Measurements from ENCODE around the gene ANKRD39.

The ANKRD39 gene

DNA sequence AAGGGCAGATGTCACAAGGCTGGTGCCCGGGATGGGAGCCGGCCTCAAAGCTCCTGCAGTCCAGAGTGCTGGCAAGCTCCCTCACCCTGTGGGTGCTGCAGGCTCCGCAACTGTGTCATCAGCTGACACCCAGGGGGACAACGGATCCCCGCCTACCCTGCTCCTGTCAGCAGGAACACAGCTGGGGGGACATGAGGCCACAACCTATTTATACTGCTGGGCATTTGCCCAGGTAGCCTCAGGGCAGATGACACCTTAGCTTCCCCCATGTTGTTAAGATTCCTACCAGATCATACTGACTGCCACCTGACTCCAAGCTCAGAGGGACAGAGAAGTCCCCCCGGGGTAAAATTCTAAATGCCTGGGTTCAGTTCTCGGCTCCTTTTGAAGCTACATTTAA lies 15.2 kb downstream of the ANKRD39 start:
- H4K91ac ChIP-seq (ENCODE audit: low read length), result no peak overlapping the region
- H3K4ac ChIP-seq (ENCODE audit: low read depth in 1 of 2, low read length in 2 of 2), result no peak overlapping the region
- H3K79me1 ChIP-seq (replicated peaks; ENCODE audit: low read length, poor library complexity, severe bottlenecking), result no peaks in the 10 kb centered on the region
- no peak overlapping the region for H3K14ac ChIP-seq (ENCODE audit: low read length in 2 of 2)
- no peak overlapping the region for H3K4me2 ChIP-seq (ENCODE audit: low read length, poor library complexity, severe bottlenecking)
- H3K4me3 ChIP-seq (ENCODE audit: insufficient read depth in 1 of 2, low read depth in 1 of 2, low read length in 2 of 2), result no peak overlapping the region
- H3K18ac ChIP-seq (ENCODE audit: low read depth in 1 of 2, low read length in 2 of 2), result no peak overlapping the region
- H4K8ac ChIP-seq (ENCODE audit: low read length), result no peak overlapping the region
- H3K23ac ChIP-seq (ENCODE audit: low read length in 2 of 2), result no peak overlapping the region
- H3K4me1 ChIP-seq (ENCODE audit: control insufficient read depth, insufficient read depth, low read depth, low read length), result no peaks in the 10 kb centered on the region
- H3K9ac ChIP-seq (ENCODE audit: low read length), result no peak overlapping the region
- no peak overlapping the region for H2BK5ac ChIP-seq (ENCODE audit: low read depth, low read length, poor library complexity, severe bottlenecking)
- no peak overlapping the region for H2BK120ac ChIP-seq (ENCODE audit: low read depth, low read length)
- H2BK12ac ChIP-seq (ENCODE audit: low read length in 2 of 2), result no peak overlapping the region
- no peak overlapping the region for H3K27ac ChIP-seq (ENCODE audit: low read length, poor library complexity, severe bottlenecking)
- WGBS, result 90% methylated on average over 5 of the region's 7 CpGs
- no peak overlapping the region for H2BK15ac ChIP-seq (ENCODE audit: low read depth, poor library complexity, severe bottlenecking)
- H3K27me3 ChIP-seq (ENCODE audit: control insufficient read depth in 1 of 2, insufficient read depth in 1 of 2, low read length in 2 of 2), result no peaks in the 10 kb centered on the region
- no peaks in the 10 kb centered on the region for H3K9me3 ChIP-seq (ENCODE audit: control insufficient read depth, low read length)
- peaks cover 17 to 47% of the 10 kb centered on the region in 2 experiments for H3K36me3 ChIP-seq (ENCODE audit: control insufficient read depth in 1 of 2, insufficient read depth in 2 of 2, low read depth in 1 of 2, low read length in 2 of 2)
- no peak overlapping the region for H2AK5ac ChIP-seq (ENCODE audit: low read length, severe bottlenecking)
- no peak for DNase-seq
- no peak overlapping the region for H2AFZ ChIP-seq (ENCODE audit: low read depth, low read length)

DNA sequence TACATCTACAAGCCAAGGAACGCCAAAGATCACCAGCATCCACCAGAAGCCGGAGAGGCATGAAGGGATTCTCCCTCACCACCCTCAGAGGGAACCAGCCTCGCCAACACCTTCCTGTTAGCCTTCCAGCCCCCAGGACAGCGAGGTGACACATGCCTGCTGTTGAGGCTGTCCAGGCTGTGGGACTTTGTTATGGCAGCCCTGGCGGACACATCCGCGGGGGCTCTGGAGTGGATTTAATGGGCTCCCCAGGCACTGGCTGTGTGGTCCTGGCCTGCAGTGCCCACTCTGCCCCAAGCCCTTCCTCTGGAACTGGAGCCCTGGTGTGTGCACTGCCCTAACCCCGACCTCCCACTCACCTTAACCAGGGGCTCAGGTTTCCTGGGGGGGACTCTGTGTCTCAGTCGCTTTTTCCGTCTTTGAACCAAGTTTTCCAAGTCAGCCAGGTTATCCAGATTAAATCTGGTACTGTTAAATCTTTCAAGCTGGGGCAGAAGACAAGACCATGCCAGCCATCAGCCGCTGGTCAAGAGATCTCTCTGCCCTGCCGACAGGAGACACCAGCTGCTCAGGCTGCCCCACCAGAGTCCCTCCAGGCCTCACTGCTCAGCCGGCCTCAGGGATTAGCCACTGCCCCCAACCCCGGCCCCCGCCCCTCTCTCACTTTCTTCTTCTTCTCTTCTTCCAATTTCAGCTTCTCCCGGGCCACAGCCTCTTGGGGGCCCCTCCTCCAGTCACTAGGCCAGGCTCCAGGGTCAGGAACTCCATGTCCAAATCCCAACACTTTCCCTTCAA lies 15.9 kb downstream of the ANKRD39 start:
- H2BK12ac ChIP-seq (ENCODE audit: low read length in 2 of 2), result no peak overlapping the region
- H2BK120ac ChIP-seq (ENCODE audit: low read depth, low read length), result no peak overlapping the region
- H3K9me3 ChIP-seq (ENCODE audit: control insufficient read depth, low read length), result no peaks in the 10 kb centered on the region
- 96% methylated on average over 15 of the region's 16 CpGs for WGBS
- no peak for DNase-seq
- H3K27me3 ChIP-seq (ENCODE audit: control insufficient read depth in 1 of 2, insufficient read depth in 1 of 2, low read length in 2 of 2), result no peaks in the 10 kb centered on the region
- H3K4me1 ChIP-seq (ENCODE audit: control insufficient read depth, insufficient read depth, low read depth, low read length), result no peaks in the 10 kb centered on the region
- H2BK5ac ChIP-seq (ENCODE audit: low read depth, low read length, poor library complexity, severe bottlenecking), result no peak overlapping the region
- peaks cover 17 to 46% of the 10 kb centered on the region in 2 experiments for H3K36me3 ChIP-seq (ENCODE audit: control insufficient read depth in 1 of 2, insufficient read depth in 2 of 2, low read depth in 1 of 2, low read length in 2 of 2)
- H3K23ac ChIP-seq (ENCODE audit: low read length in 2 of 2), result no peak overlapping the region
- H3K4ac ChIP-seq (ENCODE audit: low read depth in 1 of 2, low read length in 2 of 2), result no peak overlapping the region
- H3K27ac ChIP-seq (ENCODE audit: low read length, poor library complexity, severe bottlenecking), result no peak overlapping the region
- H3K4me3 ChIP-seq (ENCODE audit: insufficient read depth in 1 of 2, low read depth in 1 of 2, low read length in 2 of 2), result no peak overlapping the region
- H3K14ac ChIP-seq (ENCODE audit: low read length in 2 of 2), result no peak overlapping the region
- H2AK5ac ChIP-seq (ENCODE audit: low read length, severe bottlenecking), result no peak overlapping the region
- no peak overlapping the region for H2BK15ac ChIP-seq (ENCODE audit: low read depth, poor library complexity, severe bottlenecking)
- no peak overlapping the region for H3K9ac ChIP-seq (ENCODE audit: low read length)
- H3K18ac ChIP-seq (ENCODE audit: low read depth in 1 of 2, low read length in 2 of 2), result no peak overlapping the region
- H4K8ac ChIP-seq (ENCODE audit: low read length), result no peak overlapping the region
- no peak overlapping the region for H4K91ac ChIP-seq (ENCODE audit: low read length)
- no peaks in the 10 kb centered on the region for H3K79me1 ChIP-seq (replicated peaks; ENCODE audit: low read length, poor library complexity, severe bottlenecking)
- no peak overlapping the region for H3K4me2 ChIP-seq (ENCODE audit: low read length, poor library complexity, severe bottlenecking)
- H2AFZ ChIP-seq (ENCODE audit: low read depth, low read length), result no peak overlapping the region

DNA sequence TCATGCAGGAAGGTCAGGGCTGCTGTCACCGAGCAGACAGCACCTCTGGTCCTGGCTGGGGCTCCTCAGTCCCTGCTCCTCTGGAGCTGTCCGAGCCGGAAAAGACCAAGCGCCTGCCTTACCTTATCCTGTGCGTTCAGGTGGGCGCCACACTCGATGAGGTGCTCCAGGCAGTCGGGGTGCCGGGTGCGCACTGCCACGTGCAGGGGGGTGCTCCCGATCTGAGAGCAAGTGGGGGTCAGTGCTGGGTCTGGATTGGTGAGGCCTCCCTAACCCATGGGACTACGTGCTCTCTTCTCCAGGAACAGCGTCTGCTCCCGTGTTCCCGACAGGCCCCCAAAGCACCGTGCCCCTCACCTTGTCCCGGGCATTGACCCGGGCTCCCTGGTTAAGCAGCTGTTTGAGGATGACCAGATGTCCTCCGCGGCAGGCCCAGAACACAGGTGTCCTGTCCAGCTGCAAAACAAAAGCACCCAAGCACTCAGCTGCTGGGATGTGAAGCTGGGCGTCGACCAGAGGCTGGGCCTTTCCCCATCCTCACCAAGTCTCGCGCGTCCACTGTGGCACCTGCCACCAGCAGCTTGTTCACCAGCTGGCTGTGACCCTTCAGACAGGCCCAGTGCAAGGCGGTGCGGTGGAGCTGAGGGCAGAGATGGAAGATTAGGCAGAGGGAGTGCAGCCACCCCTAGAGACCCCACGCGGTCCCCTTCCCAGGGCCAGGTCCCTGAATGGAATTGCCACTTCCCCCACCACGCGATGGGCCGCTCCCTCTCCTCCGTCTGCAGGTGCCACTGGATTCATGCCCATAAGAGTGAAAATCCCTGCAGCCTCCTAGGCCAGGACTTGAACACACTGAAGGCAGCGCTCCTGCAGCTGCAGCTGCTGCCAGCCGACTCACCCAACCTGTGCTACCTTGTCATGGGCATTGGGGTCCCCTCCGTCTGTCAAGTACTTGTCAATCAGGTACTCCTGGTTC lies 17.7 kb downstream of the ANKRD39 start:
- H3K18ac ChIP-seq (ENCODE audit: low read depth in 1 of 2, low read length in 2 of 2), result no peak overlapping the region
- 93% methylated on average over 37 of the region's 37 CpGs for WGBS
- H3K4me2 ChIP-seq (ENCODE audit: low read length, poor library complexity, severe bottlenecking), result no peak overlapping the region
- no peaks in the 10 kb centered on the region for H3K9me3 ChIP-seq (ENCODE audit: control insufficient read depth, low read length)
- no peaks in the 10 kb centered on the region for H3K4me1 ChIP-seq (ENCODE audit: control insufficient read depth, insufficient read depth, low read depth, low read length)
- no peak overlapping the region for H2BK120ac ChIP-seq (ENCODE audit: low read depth, low read length)
- no peak overlapping the region for H3K9ac ChIP-seq (ENCODE audit: low read length)
- no peak overlapping the region for H3K4ac ChIP-seq (ENCODE audit: low read depth in 1 of 2, low read length in 2 of 2)
- H3K79me1 ChIP-seq (replicated peaks; ENCODE audit: low read length, poor library complexity, severe bottlenecking), result no peaks in the 10 kb centered on the region
- no peaks in the 10 kb centered on the region for H3K27me3 ChIP-seq (ENCODE audit: control insufficient read depth in 1 of 2, insufficient read depth in 1 of 2, low read length in 2 of 2)
- H4K91ac ChIP-seq (ENCODE audit: low read length), result no peak overlapping the region
- no peak overlapping the region for H2BK15ac ChIP-seq (ENCODE audit: low read depth, poor library complexity, severe bottlenecking)
- no peak overlapping the region for H3K23ac ChIP-seq (ENCODE audit: low read length in 2 of 2)
- H3K27ac ChIP-seq (ENCODE audit: low read length, poor library complexity, severe bottlenecking), result no peak overlapping the region
- H4K8ac ChIP-seq (ENCODE audit: low read length), result no peak overlapping the region
- H2BK5ac ChIP-seq (ENCODE audit: low read depth, low read length, poor library complexity, severe bottlenecking), result no peak overlapping the region
- no peak overlapping the region for H2BK12ac ChIP-seq (ENCODE audit: low read length in 2 of 2)
- H3K4me3 ChIP-seq (ENCODE audit: insufficient read depth in 1 of 2, low read depth in 1 of 2, low read length in 2 of 2), result no peak overlapping the region
- H3K36me3 ChIP-seq (ENCODE audit: control insufficient read depth in 1 of 2, insufficient read depth in 2 of 2, low read depth in 1 of 2, low read length in 2 of 2), result peaks cover 12 to 42% of the 10 kb centered on the region in 2 experiments
- no peak overlapping the region for H2AFZ ChIP-seq (ENCODE audit: low read depth, low read length)
- no peak overlapping the region for H2AK5ac ChIP-seq (ENCODE audit: low read length, severe bottlenecking)
- H3K14ac ChIP-seq (ENCODE audit: low read length in 2 of 2), result no peak overlapping the region
- DNase-seq, result no peak

- Histone ChIP-seq H3K27me3 (ENCODE audit: control insufficient read depth in 1 of 2, insufficient read depth in 1 of 2, low read length in 2 of 2) (no peaks in the 10 kb centered on the region), H3K9me3 (ENCODE audit: control insufficient read depth, low read length) (no peaks in the 10 kb centered on the region), H2AFZ (ENCODE audit: low read depth, low read length) (no peak overlapping the region), H4K8ac (ENCODE audit: low read length) (no peak overlapping the region), H4K91ac (ENCODE audit: low read length) (no peak overlapping the region), H3K4me1 (ENCODE audit: control insufficient read depth, insufficient read depth, low read depth, low read length) (no peaks in the 10 kb centered on the region), H3K23ac (ENCODE audit: low read length in 2 of 2) (no peak overlapping the region), H2BK5ac (ENCODE audit: low read depth, low read length, poor library complexity, severe bottlenecking) (no peak overlapping the region), H3K36me3 (ENCODE audit: control insufficient read depth in 1 of 2, insufficient read depth in 2 of 2, low read depth in 1 of 2, low read length in 2 of 2) (peaks cover 19 to 39% of the 10 kb centered on the region in 2 experiments), H3K4ac (ENCODE audit: low read depth in 1 of 2, low read length in 2 of 2) (no peak overlapping the region), H3K27ac (ENCODE audit: low read length, poor library complexity, severe bottlenecking) (no peak overlapping the region), H3K79me1 (replicated peaks; ENCODE audit: low read length, poor library complexity, severe bottlenecking) (no peaks in the 10 kb centered on the region), H2AK5ac (ENCODE audit: low read length, severe bottlenecking) (no peak overlapping the region), H3K4me3 (ENCODE audit: insufficient read depth in 1 of 2, low read depth in 1 of 2, low read length in 2 of 2) (no peak overlapping the region), H3K9ac (ENCODE audit: low read length) (no peak overlapping the region), H2BK15ac (ENCODE audit: low read depth, poor library complexity, severe bottlenecking) (no peak overlapping the region), H3K14ac (ENCODE audit: low read length in 2 of 2) (no peak overlapping the region), H2BK120ac (ENCODE audit: low read depth, low read length) (no peak overlapping the region), H3K4me2 (ENCODE audit: low read length, poor library complexity, severe bottlenecking) (no peak overlapping the region), H3K18ac (ENCODE audit: low read depth in 1 of 2, low read length in 2 of 2) (no peak overlapping the region), H2BK12ac (ENCODE audit: low read length in 2 of 2) (no peak overlapping the region)
- no peak for DNase-seq
- WGBS, result 97% methylated on average over 42 of the region's 42 CpGs
Observed at GRCh38 chr2:96839293-96839874, 18.4 kb downstream of the ANKRD39 start.
